ENCODE measurements around the gene APOB.

GRCh38 chr2:21035974-21036707, 7.7 kb downstream of the APOB start:
- TF ChIP-seq POLR2A (IDR thresholded peaks at IDR 0.05; ENCODE audit: low read length) (no peak), GATA1 (IDR thresholded peaks at IDR 0.05; ENCODE audit: low read depth, low read length) (no peak)
